AG09319 (cell line): Measurements from ENCODE around the gene ZCCHC3.

Experiments used
- DNase-seq: peaks from one replicate; pipeline ENCODE4 v3.0.0-alpha.2; 2010; ENCODE audit warnings: low read depth; ENCODE audit errors: extremely low read depth
- TF ChIP-seq, protein P1 (sequence below): IDR thresholded peaks from 2 replicates; pipeline ENCODE4 v1.5.1; 2011; ENCODE audit warnings: low read depth, mild to moderate bottlenecking, inconsistent platforms, low read length, moderate library complexity

The ZCCHC3 gene

DNA sequence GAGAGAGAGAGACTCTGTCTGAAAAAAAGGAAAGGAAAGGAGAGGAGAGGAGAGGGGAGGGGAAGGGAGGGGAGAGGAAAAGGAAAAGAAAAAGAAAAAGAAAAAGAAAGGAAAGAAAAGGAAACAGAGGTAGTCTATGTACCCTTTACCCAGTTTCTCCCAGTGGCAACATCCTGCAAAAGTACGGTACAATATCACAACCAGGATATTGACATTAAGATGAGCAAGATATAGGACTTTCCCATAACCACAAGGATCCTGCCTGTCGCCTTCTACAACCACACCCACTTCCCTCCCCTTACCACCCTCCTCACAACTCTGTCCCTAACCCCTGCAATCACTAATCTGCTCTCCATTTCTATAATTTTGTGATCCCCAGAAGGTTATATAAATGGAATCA lies 10.9 kb upstream of the ZCCHC3 start:
- TF ChIP-seq, protein P1, sequence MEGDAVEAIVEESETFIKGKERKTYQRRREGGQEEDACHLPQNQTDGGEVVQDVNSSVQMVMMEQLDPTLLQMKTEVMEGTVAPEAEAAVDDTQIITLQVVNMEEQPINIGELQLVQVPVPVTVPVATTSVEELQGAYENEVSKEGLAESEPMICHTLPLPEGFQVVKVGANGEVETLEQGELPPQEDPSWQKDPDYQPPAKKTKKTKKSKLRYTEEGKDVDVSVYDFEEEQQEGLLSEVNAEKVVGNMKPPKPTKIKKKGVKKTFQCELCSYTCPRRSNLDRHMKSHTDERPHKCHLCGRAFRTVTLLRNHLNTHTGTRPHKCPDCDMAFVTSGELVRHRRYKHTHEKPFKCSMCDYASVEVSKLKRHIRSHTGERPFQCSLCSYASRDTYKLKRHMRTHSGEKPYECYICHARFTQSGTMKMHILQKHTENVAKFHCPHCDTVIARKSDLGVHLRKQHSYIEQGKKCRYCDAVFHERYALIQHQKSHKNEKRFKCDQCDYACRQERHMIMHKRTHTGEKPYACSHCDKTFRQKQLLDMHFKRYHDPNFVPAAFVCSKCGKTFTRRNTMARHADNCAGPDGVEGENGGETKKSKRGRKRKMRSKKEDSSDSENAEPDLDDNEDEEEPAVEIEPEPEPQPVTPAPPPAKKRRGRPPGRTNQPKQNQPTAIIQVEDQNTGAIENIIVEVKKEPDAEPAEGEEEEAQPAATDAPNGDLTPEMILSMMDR = no peak
- no peak for DNase-seq

DNA sequence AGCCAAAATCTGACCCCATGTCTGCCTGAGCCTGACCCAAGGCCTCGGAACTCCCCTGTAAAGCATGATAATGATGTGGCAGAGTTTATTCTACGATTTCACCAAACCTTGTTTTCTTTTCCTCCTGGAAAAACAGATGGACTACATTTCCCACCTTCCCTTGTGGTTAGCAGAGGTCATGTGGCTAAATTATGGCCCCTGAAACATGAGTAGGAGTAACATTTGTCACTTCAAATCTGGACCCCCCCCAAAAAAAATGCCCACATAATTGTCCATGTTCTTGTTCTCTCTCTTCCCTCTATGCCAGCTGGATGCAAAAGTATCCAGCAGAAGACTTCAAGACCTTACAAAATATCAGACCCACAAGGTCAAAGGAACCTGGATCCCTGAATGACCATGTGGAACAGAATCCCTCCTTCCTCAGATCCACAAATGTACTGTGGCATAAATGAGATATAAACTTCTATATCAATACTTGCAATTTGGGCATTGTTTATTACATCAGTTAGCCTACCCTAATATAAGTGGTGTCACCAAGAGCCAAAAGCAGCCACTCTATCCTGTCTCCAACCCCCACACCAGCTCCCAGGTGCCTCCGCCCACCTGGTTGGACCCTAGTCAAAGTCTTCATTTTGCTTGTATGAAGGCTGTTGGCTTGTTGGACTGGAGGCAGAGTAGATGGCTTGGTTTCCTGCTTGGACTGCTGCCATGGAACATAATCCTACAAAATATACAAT lies 8.2 kb upstream of the ZCCHC3 start:
- TF ChIP-seq, protein P1 = no peak
- no peak for DNase-seq

DNA sequence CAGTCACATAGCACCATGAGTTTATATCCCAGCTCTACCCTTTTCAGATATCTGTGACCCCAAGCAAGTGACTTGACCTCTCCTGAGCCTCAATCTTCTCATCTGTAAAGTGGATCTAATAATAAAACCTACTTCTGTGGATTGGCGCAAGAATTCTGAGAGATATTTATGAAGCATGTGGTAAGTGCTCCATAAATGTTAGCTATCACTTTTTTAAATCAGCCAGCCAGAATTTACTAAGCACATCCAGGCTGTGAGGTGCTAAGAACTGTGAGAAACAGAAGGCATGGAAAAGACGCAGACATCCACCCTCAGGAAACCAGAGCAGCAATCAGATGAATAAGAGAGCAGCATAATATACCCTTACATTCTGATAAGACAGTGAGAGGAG lies 7.7 kb upstream of the ZCCHC3 start:
- TF ChIP-seq, protein P1 = no peak
- no peak for DNase-seq

DNA sequence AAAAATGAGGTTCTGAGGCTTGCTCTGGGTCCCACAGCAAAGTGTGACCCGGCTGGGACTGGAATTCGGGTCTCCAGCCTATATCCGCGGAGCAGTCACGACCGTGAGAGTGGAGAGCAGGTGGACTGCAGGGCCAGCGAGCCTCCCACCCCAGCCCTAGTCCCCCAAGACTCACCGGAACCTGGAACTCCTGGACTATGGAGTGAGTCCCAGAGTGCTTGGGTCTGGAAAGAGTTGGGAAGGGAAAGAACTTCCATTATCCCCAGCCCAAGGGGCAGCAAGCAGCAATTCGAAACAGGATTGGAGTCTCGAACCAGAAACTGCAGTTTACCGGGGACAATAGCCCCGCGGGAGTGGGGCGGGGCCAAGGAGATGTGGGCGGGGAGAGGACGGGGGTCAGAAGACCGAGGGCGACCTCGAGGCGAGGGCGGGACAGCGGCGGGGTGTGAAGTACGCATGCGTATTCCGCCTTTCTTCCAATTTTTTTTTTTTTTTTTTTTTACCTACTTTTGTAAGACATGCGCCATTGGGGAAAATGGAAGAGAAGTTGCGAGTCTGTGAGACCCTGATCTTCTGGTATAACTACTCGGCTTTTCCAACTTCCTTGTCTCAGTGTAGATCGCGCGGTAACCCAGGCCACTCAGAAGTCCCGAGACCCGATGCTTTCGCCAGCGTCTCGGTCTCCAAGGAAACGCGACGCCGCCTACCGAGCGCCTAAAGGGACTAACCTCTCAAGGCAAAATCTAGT lies 7.1 kb upstream of the ZCCHC3 start, which contains the start of gene C20orf96:
C20orf96 (minus strand) TSS at position 667 of the 748 bp plus-strand sequence; CDS start at position 527, 140 bp downstream.
- TF ChIP-seq, protein P1 = peak; percentile 48
- peak; percentile 80 for DNase-seq

DNA sequence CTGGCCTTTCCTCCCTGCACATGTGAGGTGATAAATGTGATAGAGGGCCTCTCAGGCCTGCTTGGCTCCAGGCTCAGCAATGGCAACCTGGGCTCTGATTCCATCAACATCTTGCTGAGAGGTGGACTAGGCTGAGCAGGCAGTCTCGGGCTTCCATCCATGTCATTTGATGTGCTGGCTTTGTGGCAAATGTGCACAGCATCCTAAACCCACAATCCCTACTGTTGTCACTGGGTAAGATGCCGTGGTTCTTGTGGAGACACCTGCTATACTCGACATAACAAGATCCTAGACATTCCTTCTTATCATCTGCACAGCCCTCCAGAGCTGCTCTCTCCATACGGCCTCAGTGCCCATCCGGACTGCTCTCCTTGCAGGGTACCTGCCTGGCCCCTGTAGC lies 2.8 kb upstream of the ZCCHC3 start:
- TF ChIP-seq, protein P1 = no peak
- no peak for DNase-seq

DNA sequence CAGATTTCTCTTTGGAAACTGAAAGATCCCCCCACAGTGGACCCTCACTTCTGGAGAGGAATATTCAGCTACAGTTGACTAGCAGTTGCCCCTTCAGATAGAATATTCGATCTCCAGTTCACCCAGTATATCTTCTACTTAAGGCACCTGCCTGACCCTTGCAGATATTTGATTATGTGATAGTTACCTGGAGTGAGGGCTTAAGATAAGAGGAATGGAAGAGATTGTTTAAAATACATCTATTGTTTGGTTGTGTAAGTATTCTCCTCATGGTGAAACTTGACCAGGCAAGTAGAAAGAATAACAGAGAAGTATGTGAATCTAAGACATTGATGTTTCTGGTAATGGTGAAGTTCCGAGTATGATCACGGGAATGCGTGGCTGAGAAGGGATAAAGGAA lies 1.6 kb upstream of the ZCCHC3 start:
- TF ChIP-seq, protein P1 = no peak

More for the DNA sequence above, 1.6 kb upstream of the ZCCHC3 start:
- no peak for DNase-seq
